PC-9 (cell line): Measurements from ENCODE around the gene ZFYVE16.

ENCODE experiments used
- CTCF ChIP-seq: fragments of 200-600 bp; sonication (generic); conservative IDR thresholded peaks from 2 replicates; pipeline ENCODE4 v1.6.1; 2017; ENCODE audit warnings: mixed run types, antibody characterized with exemption, mild to moderate bottlenecking, moderate library complexity
- EZH2 ChIP-seq: fragments of 200-600 bp; sonication (generic); IDR thresholded peaks from 2 replicates; pipeline ENCODE4 v1.8.0; 2017; ENCODE audit warnings: antibody characterized with exemption, low read depth

GRCh38 chr5:80369521-80369920 lies 38.3 kb upstream of the ZFYVE16 start:
- no peak for TF ChIP-seq CTCF
- TF ChIP-seq EZH2 = no peak
